ENCODE results near the gene KCNQ5.
"Not testable (repeated sequence)": the region's sequence is repeated elsewhere in the genome, so short reads cannot be mapped to it uniquely, and the experiment has no call there.

KCNQ5 gene

GRCh38 chr6:72974276-72974675 is 352.4 kb downstream of the KCNQ5 start:
- H3K36me3 ChIP-seq: peaks cover 9% of the 10 kb centered on the region
- H3K9ac ChIP-seq: no peak overlapping the region
- peaks cover 24% of the 10 kb centered on the region for H3K9me3 ChIP-seq
- no peak overlapping the region for H3K4me3 ChIP-seq
- H3K4me1 ChIP-seq: peaks cover 23% of the 10 kb centered on the region
- H3K27ac ChIP-seq: no peak overlapping the region
- 0 out of 2 replicates have a peak overlapping the region, but pooled peaks have one; percentile 34 for H3K4me2 ChIP-seq
- H4K20me1 ChIP-seq: no peaks in the 10 kb centered on the region
- TF ChIP-seq Cebpa-rat (IDR thresholded peaks at IDR 0.05): no peak
- H3K27me3 ChIP-seq: no peaks in the 10 kb centered on the region

DNA sequence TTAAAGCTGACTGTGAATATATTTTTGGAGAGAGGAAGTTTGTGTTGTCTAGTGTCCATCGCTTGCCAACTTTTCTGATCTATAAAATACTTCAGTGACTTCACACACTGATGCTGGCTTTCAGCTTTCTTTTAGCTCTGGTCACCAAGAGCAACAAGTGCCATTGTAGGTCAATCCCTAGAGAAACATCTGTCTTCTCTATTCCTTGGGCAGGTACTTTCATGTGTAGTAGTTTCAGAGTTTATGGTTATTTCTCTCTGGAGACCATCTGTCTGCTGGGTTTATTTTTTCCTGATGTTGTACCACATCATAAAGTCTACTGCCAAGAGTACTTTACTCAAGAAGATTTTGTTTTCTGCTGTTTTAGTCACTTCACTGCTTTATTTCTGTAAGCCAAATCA is 353.5 kb downstream of the KCNQ5 start:
- Histone ChIP-seq H4K20me1 (no peaks in the 10 kb centered on the region), H3K9ac (no peak overlapping the region), H3K4me3 (no peak overlapping the region), H3K36me3 (peaks cover 4% of the 10 kb centered on the region; the same call in 1 of the 2 replicates), H3K27me3 (no peaks in the 10 kb centered on the region), H3K4me1 (peaks cover 23% of the 10 kb centered on the region), H3K27ac (no peak overlapping the region), H3K9me3 (peaks cover 23% of the 10 kb centered on the region), H3K4me2 (peak overlapping the region; percentile 34)
- TF ChIP-seq Cebpa-rat (IDR thresholded peaks at IDR 0.05): no peak

- H3K27me3 ChIP-seq: no peaks in the 10 kb centered on the region
- H3K4me3 ChIP-seq: no peak overlapping the region
- peaks cover 24% of the 10 kb centered on the region for H3K9me3 ChIP-seq
- H4K20me1 ChIP-seq: no peaks in the 10 kb centered on the region
- H3K4me1 ChIP-seq: peaks cover 23% of the 10 kb centered on the region
- no peak overlapping the region for H3K4me2 ChIP-seq
- no peak overlapping the region for H3K27ac ChIP-seq
- H3K36me3 ChIP-seq: peaks cover 4% of the 10 kb centered on the region; the same call in 1 of the 2 replicates
- no peak for TF ChIP-seq Cebpa-rat (IDR thresholded peaks at IDR 0.05)
- H3K9ac ChIP-seq: no peak overlapping the region
Measured at GRCh38 chr6:72976484-72976883, 354.6 kb downstream of the KCNQ5 start.

GRCh38 chr6:72977114-72977513 is 355.2 kb downstream of the KCNQ5 start:
- H3K27ac ChIP-seq: no peak overlapping the region
- no peaks in the 10 kb centered on the region for H4K20me1 ChIP-seq
- no peaks in the 10 kb centered on the region for H3K27me3 ChIP-seq
- no peak overlapping the region for H3K9ac ChIP-seq
- no peak for TF ChIP-seq Cebpa-rat (IDR thresholded peaks at IDR 0.05)
- peaks cover 4% of the 10 kb centered on the region; the same call in 1 of the 2 replicates for H3K36me3 ChIP-seq
- H3K9me3 ChIP-seq: peaks cover 24% of the 10 kb centered on the region
- H3K4me3 ChIP-seq: no peak overlapping the region
- H3K4me1 ChIP-seq: peaks cover 23% of the 10 kb centered on the region
- no peak overlapping the region for H3K4me2 ChIP-seq

DNA sequence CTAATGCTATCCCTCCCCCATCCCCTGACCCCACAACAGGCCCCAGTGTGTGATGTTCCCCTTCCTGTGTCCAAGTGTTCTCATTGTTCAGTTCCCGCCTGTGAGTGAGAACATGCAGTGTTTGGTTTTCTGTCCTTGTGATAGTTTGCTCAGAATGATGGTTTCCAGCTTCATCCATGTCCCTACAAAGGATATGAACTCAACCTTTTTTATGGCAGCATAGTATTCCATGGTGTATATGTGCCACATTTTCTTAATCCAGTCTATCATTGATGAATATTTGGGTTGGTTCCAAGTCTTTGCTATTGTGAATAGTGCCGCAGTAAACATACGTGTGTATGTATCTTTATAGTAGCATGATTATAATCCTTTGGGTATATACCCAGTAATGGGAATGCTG is 356.9 kb downstream of the KCNQ5 start:
- H4K20me1 ChIP-seq, H3K27ac ChIP-seq: not testable (repeated sequence)
- peaks cover 18% of the 10 kb centered on the region for H3K4me1 ChIP-seq

DNA sequence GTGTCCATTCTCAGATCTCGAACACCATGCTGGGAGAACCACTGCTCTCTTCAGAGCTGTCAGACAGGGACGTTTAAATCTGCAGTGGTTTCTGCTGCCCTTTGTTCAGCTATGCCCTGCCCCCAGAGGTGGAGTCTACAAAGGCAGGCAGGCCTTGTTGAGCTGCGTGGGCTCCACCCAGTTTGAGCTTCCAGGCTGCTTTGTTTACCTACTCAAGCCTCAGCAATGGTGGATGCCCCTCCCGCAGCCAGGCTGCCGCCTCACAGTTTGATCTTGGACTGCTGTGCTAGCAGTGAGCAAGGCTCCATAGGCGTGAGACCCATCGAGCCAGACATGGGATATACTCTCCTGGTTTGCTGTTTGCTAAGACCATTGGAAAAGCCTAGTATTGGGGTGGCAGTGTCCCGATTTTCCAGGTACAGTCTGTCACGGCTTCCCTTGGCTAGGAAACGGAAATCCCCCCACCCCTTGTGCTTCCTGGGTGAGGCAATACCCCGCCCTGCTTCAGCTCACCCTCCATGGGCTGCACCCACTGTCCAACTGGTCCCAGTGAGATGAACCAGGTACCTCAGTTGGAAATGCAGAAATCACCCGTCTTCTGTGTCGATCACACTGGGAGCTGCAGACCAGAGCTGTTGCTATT is 362.4 kb downstream of the KCNQ5 start:
- H3K27me3 ChIP-seq, H3K27ac ChIP-seq, H3K4me1 ChIP-seq, H3K9ac ChIP-seq, H3K4me3 ChIP-seq, H3K4me2 ChIP-seq, H4K20me1 ChIP-seq: not testable (repeated sequence)
- Histone ChIP-seq H3K36me3 (peaks cover 39% of the 10 kb centered on the region), H3K9me3 (peaks cover 56% of the 10 kb centered on the region)

More for the DNA sequence above, 356.9 kb downstream of the KCNQ5 start:
- H3K27me3 ChIP-seq, H3K4me2 ChIP-seq, H3K9ac ChIP-seq, H3K36me3 ChIP-seq, H3K4me3 ChIP-seq: not testable (repeated sequence)
- peaks cover 29% of the 10 kb centered on the region for H3K9me3 ChIP-seq

GRCh38 chr6:72984981-72985665 is 363.3 kb downstream of the KCNQ5 start:
- Histone ChIP-seq H3K27ac (no peak overlapping the region), H3K4me3 (no peak overlapping the region), H3K9me3 (peaks cover 49% of the 10 kb centered on the region), H3K9ac (no peak overlapping the region), H3K27me3 (no peaks in the 10 kb centered on the region), H3K4me1 (peaks cover 6% of the 10 kb centered on the region; the same call in 1 of the 2 replicates), H3K36me3 (peaks cover 39% of the 10 kb centered on the region), H3K4me2 (peak overlapping the region; percentile 9; the same call in 1 of the 2 replicates), H4K20me1 (no peaks in the 10 kb centered on the region)
- TF ChIP-seq Cebpa-rat (IDR thresholded peaks at IDR 0.05): no peak

DNA sequence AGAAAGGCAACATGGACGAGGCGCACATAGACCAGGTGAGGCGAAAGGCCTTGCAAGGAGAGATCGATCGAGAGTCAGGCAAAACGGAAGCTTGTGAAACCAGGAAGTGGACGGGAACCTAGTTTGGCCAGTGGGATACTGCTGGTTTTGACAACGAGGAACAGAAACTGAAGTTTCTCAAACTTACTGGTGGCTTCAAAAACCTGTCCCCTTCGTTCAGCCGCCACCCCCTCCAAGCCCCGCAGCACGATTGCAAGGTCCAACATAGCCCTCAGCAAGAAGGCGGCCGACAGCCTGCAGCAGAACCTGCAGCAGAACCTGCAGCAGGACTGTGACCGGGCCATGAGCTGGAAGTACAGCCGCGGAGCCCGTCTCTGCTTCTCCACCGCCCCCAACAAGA is 365.4 kb downstream of the KCNQ5 start:
- Histone ChIP-seq H3K9me3 (peaks cover 45% of the 10 kb centered on the region), H3K27me3 (no peaks in the 10 kb centered on the region), H3K4me2 (no peak overlapping the region), H3K9ac (no peak overlapping the region), H3K27ac (no peak overlapping the region), H3K36me3 (peaks cover 39% of the 10 kb centered on the region), H3K4me1 (peaks cover 6% of the 10 kb centered on the region; the same call in 1 of the 2 replicates), H3K4me3 (no peak overlapping the region), H4K20me1 (no peaks in the 10 kb centered on the region)
- no peak for TF ChIP-seq Cebpa-rat (IDR thresholded peaks at IDR 0.05)

- Histone ChIP-seq H4K20me1 (0 out of 2 replicates have a peak, but pooled peaks cover 22% of the 10 kb centered on the region), H3K9ac (no peak overlapping the region), H3K4me1 (no peaks in the 10 kb centered on the region), H3K27me3 (no peaks in the 10 kb centered on the region), H3K9me3 (no peaks in the 10 kb centered on the region), H3K27ac (no peak overlapping the region), H3K4me2 (no peak overlapping the region), H3K36me3 (0 out of 2 replicates have a peak, but pooled peaks cover 7% of the 10 kb centered on the region), H3K4me3 (no peak overlapping the region)
- TF ChIP-seq Cebpa-rat (IDR thresholded peaks at IDR 0.05): no peak
Measured at GRCh38 chr6:72999995-73000394, 378.1 kb downstream of the KCNQ5 start.

GRCh38 chr6:73000460-73000859 is 378.6 kb downstream of the KCNQ5 start:
- Histone ChIP-seq H3K4me1 (no peaks in the 10 kb centered on the region), H3K9ac (no peak overlapping the region), H3K36me3 (0 out of 2 replicates have a peak, but pooled peaks cover 7% of the 10 kb centered on the region), H4K20me1 (0 out of 2 replicates have a peak, but pooled peaks cover 22% of the 10 kb centered on the region), H3K27ac (no peak overlapping the region), H3K27me3 (no peaks in the 10 kb centered on the region), H3K9me3 (no peaks in the 10 kb centered on the region), H3K4me3 (no peak overlapping the region), H3K4me2 (no peak overlapping the region)
- TF ChIP-seq Cebpa-rat (IDR thresholded peaks at IDR 0.05): no peak
